GM19238 (cell line): ENCODE data around the gene CERS1.

Experiments
- DNase-seq: peaks from one replicate; pipeline ENCODE4 v3.0.0; 2011; ENCODE audit warnings: low spot score; ENCODE audit not compliant: insufficient read length

The CERS1 gene

DNA sequence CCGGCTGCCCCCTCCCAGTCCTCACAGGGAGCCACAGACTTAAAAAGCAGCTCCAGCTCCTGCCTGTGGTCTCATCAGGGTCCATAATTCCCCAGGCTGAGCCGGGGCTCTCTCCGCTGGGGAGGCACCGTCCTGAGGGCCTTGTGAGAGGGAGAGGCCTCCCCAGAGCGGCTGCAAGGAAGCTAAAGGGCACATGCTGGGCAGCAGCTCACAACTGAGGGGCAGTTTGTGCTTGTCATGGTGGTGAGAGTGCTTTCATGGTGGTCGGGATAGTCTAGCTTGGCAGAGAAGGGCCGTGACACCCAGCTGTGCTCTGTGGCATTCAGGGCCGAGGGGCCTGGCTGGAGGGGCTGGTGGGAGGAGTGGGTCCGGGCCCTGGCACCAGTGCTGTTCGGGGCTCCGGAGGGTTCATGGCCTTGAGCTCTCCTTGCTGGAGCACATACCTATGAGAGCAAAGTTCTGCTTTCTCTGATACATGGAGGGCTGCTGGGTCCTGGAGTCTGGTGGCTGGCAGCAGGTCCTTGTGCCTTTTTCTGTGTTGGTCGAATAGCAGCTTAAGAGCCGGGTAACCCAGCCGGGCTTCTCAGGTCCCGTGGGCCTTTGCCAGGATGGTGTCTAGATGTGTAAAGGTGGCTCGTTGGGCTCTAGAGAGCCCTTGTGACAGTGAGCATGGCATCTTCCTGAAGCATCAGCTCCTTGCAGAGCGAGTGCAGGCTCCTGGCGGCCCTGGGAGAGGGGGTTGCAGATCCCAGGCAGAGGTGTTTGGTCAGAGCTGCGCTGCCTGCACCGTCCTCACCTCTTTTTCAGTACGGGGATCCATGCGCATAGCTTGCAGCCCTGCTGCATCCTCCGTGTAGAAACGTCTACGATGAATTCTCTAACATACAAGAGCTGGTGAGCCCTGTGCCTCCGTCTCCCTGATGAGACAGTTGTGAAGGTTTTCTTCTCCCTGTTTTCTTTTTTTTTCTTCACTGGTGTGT is 55.4 kb downstream of the CERS1 start:
- no peak for DNase-seq

DNA sequence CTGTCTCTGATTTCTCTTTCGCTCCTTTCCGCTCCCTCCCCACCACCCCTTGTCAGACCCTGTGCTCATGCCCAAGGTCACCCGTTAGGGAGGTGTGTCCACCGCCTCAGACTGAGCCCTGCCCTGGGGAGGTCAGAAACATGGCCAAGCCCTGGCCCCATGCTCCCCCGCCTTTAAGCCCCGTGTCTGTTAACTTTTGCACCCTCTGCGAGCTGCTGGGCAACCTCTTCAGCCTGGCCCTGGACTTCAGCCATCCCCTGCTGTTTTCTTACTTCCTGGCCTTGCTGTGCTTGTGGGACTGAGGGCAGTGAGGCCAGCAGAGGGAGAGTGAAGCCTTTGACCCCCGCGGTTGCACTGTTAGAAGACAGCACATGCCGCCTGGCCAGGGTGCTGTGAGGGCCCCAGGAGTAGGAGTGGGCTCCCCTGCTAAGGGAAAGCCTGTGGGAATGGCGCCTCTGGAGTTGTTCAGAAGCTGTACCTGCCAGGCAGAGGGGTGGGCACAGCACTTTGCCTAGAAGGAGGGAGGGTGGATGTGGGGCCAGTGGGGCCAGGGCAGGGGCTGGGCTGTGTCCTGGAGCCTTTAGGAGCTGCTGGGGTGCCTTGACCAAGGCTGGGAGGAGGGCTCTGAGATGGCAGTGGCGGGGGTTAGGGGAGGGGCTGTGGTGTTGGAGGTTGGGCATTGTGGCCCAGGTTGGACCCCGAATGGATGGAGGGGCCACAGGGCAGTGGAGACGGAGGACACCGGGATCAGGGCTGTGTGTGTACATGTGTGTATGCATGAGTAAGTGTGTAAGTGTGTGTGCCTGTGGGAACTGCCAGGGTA is 56.3 kb downstream of the CERS1 start:
- no peak for DNase-seq

DNA sequence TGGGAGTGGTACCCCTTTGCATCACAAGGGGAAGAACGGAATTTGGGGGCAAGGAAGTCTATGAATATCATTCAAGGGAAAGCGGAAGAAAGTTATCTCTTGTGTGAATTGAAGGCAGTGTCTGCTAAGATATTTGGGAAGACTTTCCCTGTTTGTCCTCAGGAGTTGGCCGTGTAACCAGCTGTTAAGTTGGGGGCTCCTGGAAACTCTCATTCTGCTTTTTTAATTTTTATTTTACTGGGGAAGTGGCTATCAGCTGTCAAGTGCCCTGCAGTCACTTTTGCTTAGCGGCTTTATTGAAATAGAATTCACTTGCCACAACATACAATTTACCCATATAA is 61.3 kb downstream of the CERS1 start:
- no peak for DNase-seq

DNA sequence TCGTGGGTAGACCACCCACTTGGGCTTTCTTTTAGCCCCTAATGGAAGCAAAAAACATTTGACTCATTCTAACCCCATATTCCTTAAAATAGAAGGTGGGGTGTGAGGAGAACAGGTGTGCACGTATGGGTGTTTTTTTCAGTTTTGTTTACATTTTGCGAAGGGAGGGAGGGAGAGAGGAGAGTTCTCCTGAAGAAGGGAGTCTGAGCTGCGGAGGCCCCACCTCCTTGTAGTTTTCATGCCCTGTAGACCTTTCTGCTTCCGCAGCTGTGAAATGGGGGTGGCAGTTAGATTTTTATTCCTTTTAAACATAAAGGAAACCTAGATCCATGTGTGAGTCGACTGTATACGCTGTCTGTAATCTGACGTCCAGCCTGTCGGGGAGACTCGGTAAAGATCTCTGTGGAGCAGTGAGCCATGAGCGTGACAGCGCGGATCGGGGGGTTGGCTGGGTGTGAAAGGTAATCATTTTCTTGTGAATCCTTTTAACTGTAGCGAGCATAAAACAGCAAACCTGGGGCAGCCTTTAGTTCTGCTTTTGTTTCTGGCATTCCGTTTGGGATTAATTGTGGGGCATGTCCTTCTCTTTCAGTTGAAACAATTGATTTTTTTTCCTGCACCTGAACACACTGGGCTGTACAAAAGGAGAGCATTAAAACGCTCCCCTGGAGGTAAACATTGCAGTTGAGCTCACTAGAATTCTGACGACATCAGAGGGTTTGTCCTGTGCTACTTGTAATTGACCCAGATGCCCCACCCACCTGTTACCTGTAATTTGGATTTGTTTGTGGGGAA is 61.9 kb downstream of the CERS1 start:
- no peak for DNase-seq

DNA sequence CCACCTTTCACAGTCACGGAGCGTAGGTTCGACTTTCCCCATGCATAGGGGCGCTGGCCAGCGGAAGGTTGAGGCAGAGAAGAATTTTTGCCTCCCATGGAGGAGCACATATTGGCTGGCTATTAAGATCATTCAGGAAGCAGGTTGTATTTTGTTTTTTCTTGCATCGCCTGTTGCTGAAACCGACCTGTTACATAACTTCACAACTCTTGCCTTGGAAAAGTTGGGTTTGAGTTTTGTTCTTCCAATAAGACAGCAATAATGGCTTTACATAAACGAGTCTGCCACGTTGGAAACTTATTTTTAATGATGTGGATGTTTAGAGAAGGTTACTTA is 62.8 kb downstream of the CERS1 start:
- no peak for DNase-seq

DNA sequence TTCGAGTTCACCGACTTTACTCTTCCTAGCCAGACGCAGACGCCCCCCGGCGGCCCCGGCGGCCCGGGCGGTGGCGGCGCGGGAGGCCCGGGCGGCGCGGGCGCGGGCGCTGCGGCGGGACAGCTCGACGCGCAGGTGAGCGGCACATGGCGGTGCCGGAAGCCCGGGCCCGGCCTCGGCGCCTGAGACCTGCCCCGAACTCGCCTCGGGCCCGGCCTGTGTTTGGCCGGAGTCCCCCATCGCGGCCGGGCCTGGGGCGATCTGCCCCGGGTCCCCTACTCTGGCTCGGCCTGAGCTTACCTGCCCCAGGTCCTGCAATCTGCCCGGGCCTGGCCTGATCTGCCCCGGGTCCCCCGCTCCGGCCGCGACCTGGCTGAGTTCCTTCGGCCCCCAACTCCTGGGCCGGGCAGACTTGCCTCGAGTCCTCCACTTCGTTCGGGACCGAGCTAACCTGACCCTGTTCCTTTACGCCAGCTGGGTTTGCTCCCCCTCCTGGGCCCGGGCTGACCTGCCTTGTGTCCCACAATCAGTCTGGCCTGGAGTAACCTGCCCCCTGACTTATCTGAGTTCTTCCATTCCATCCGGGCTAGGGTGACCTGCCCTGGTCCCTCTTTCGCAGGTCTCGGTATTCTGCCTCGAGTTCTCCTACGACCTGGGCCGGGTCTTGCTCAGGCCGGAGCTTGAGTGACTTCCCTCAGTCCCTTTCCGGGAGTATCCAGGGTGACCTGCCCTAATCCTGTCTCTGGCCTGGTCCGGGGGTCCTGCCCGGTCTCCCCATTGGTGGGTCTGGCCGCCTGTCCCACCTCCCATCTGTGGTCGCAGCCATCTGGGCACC is 63.4 kb downstream of the CERS1 start:
- DNase-seq, result no peak

DNA sequence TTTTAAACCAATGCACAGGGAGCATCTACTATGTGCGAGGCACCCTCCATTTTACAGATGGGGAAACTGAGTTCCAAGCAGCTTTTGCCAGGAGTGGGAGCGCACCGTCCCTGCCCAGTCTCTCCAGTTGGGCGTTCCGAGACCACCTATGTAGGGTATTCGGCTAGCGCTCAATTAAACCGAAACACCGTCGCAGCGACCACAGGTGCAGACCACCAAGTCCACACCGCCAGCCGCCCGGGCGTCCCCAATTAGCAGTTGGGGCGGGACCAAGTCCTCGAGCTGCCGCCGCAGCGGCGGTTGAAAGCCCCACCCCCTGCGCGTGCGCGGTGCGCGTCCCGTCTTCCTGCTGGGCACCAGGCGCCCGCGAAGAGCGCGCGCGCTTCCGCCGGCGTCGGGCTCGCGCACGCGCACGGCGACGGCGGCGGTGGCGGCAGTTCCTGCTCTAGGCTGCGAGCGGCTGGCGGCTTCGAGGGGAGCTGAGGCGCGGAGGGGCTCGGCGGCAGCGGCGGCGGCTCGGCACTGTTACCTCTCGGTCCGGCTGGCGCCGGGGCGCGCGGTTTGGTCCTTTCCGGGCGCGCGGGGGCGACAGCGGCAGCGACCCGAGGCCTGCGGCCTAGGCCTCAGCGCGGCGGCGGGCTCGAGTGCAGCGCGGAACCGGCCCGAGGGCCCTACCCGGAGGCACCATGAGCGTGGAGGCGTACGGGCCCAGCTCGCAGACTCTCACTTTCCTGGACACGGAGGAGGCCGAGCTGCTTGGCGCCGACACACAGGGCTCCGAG is 64.2 kb downstream of the CERS1 start, which contains the start of gene UPF1:
Gene UPF1 (plus strand): TSS at position 436 of the 782 bp plus-strand sequence. CDS start 251 bp downstream, at position 687.
- DNase-seq, result peak; percentile 96

DNA sequence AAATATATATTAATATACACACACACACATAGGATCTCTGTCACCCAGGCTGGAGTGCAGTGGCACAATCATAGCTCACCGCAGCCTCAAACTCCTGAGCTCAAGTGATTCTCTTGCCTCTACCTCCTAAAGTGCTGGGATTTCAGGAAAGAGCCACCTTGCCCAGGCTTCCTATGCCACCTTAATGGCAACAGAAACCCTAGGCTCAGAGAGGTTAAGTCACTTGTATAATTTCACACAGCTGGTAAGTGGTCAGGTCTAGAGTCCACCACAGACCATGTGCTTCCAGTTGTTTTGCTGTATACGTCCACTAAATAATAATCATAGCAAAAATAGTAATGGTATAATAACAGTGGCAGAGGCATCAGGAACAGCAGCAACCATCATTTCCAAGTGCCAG is 65.5 kb downstream of the CERS1 start:
- DNase-seq, result no peak

DNA sequence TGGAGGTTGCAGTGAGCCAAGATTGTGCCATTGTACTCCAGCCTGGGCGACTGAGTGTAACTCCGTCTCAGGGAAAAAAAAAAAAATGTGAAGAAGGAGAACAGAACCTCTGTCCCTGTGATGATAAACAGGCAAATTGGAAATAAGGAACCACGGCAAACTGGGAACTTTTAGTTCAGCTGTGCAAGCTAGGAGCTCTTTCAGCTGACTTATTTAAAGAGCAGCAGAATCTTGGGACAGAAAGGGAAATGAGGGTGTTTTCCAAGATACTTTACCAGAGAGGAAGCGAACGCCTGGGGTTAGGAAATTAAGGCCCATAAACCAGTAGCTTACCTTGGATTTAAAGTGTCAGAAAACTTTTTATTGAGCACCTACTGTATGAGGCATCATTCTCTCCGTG is 67.2 kb downstream of the CERS1 start:
- DNase-seq, result no peak
